ENCODE measurements around the gene CHMP4B. TPM values are rescaled to one million over a fixed set of nuclear protein-coding genes. Genes with fewer than 3 reads are reported as not detected.

Gene CHMP4B
- total RNA-seq, 1 experiment from 2014 or later = 47.9 TPM

GRCh38 chr20:33829636-33830035, 18.5 kb downstream of the CHMP4B start:
- no peaks in the 10 kb centered on the region for H3K9me3 ChIP-seq (replicated peaks)
- no peak for DNase-seq (ENCODE audit: low read depth in 1 of 2, low spot score in 2 of 2)
- no peak overlapping the region for H3K27ac ChIP-seq
- no peak overlapping the region for H3K4me3 ChIP-seq
- H3K36me3 ChIP-seq = peaks cover 18% of the 10 kb centered on the region
- H3K4me1 ChIP-seq (replicated peaks) = peaks cover 16% of the 10 kb centered on the region
- no peaks in the 10 kb centered on the region for H3K27me3 ChIP-seq (replicated peaks)

- H3K27ac ChIP-seq = no peak overlapping the region
- H3K4me3 ChIP-seq = no peak overlapping the region
- H3K4me1 ChIP-seq (replicated peaks) = peaks cover 16% of the 10 kb centered on the region
- H3K27me3 ChIP-seq (replicated peaks) = no peaks in the 10 kb centered on the region
- DNase-seq (ENCODE audit: low read depth in 1 of 2, low spot score in 2 of 2) = no peak
- H3K9me3 ChIP-seq (replicated peaks) = no peaks in the 10 kb centered on the region
- peaks cover 23% of the 10 kb centered on the region for H3K36me3 ChIP-seq
These were observed 19.2 kb downstream of the CHMP4B start for GRCh38 chr20:33830371-33830770.

- Histone ChIP-seq H3K9me3 (replicated peaks) (no peaks in the 10 kb centered on the region), H3K4me1 (replicated peaks) (peaks cover 16% of the 10 kb centered on the region), H3K27ac (no peak overlapping the region), H3K27me3 (replicated peaks) (no peaks in the 10 kb centered on the region), H3K36me3 (peaks cover 18% of the 10 kb centered on the region), H3K4me3 (no peak overlapping the region)
- no peak for DNase-seq (ENCODE audit: low read depth in 1 of 2, low spot score in 2 of 2)
These were observed 21.1 kb downstream of the CHMP4B start for GRCh38 chr20:33832103-33832804.

- H3K27me3 ChIP-seq (replicated peaks) = no peaks in the 10 kb centered on the region
- no peak for DNase-seq (ENCODE audit: low read depth in 1 of 2, low spot score in 2 of 2)
- H3K9me3 ChIP-seq (replicated peaks) = no peaks in the 10 kb centered on the region
- no peak overlapping the region for H3K4me3 ChIP-seq
- peaks cover 12% of the 10 kb centered on the region for H3K4me1 ChIP-seq (replicated peaks)
- no peak overlapping the region for H3K27ac ChIP-seq
- peaks cover 18% of the 10 kb centered on the region for H3K36me3 ChIP-seq
These were observed 22.2 kb downstream of the CHMP4B start for GRCh38 chr20:33833333-33833732.

- Histone ChIP-seq H3K27ac (no peak overlapping the region), H3K36me3 (peaks cover 18% of the 10 kb centered on the region), H3K27me3 (replicated peaks) (no peaks in the 10 kb centered on the region), H3K4me1 (replicated peaks) (no peaks in the 10 kb centered on the region), H3K4me3 (no peak overlapping the region), H3K9me3 (replicated peaks) (no peaks in the 10 kb centered on the region)
- DNase-seq (ENCODE audit: low read depth in 1 of 2, low spot score in 2 of 2) = no peak
These were observed 24.5 kb downstream of the CHMP4B start for GRCh38 chr20:33835615-33836172.

- H3K27ac ChIP-seq = no peak overlapping the region
- no peak for DNase-seq (ENCODE audit: low read depth in 1 of 2, low spot score in 2 of 2)
These were observed 25.1 kb downstream of the CHMP4B start for GRCh38 chr20:33836277-33836676.

GRCh38 chr20:33837096-33837830, 26.1 kb downstream of the CHMP4B start:
- Histone ChIP-seq H3K36me3 (peaks cover 18% of the 10 kb centered on the region), H3K4me3 (no peak overlapping the region), H3K27me3 (replicated peaks) (no peaks in the 10 kb centered on the region), H3K4me1 (replicated peaks) (no peaks in the 10 kb centered on the region), H3K9me3 (replicated peaks) (no peaks in the 10 kb centered on the region), H3K27ac (no peak overlapping the region)
- no peak for DNase-seq (ENCODE audit: low read depth in 1 of 2, low spot score in 2 of 2)

More at GRCh38 chr20:33836277-33836676, 25.1 kb downstream of the CHMP4B start:
- peaks cover 18% of the 10 kb centered on the region for H3K36me3 ChIP-seq
- no peaks in the 10 kb centered on the region for H3K27me3 ChIP-seq (replicated peaks)
- no peaks in the 10 kb centered on the region for H3K4me1 ChIP-seq (replicated peaks)
- H3K9me3 ChIP-seq (replicated peaks) = no peaks in the 10 kb centered on the region
- no peak overlapping the region for H3K4me3 ChIP-seq

GRCh38 chr20:33838035-33838864, 27.1 kb downstream of the CHMP4B start:
- Histone ChIP-seq H3K4me1 (replicated peaks) (no peaks in the 10 kb centered on the region), H3K9me3 (replicated peaks) (no peaks in the 10 kb centered on the region), H3K36me3 (peaks cover 14% of the 10 kb centered on the region), H3K4me3 (no peak overlapping the region), H3K27ac (no peak overlapping the region), H3K27me3 (replicated peaks) (no peaks in the 10 kb centered on the region)
- DNase-seq (ENCODE audit: low read depth in 1 of 2, low spot score in 2 of 2) = no peak

- no peaks in the 10 kb centered on the region for H3K27me3 ChIP-seq (replicated peaks)
- H3K9me3 ChIP-seq (replicated peaks) = no peaks in the 10 kb centered on the region
- no peak overlapping the region for H3K4me3 ChIP-seq
- no peak for DNase-seq (ENCODE audit: low read depth in 1 of 2, low spot score in 2 of 2)
- no peak overlapping the region for H3K27ac ChIP-seq
- no peaks in the 10 kb centered on the region for H3K4me1 ChIP-seq (replicated peaks)
- H3K36me3 ChIP-seq = peaks cover 6% of the 10 kb centered on the region
These were observed 28.4 kb downstream of the CHMP4B start for GRCh38 chr20:33839591-33839990.

- Histone ChIP-seq H3K36me3 (peaks cover 1% of the 10 kb centered on the region), H3K4me1 (replicated peaks) (no peaks in the 10 kb centered on the region), H3K4me3 (no peak overlapping the region), H3K9me3 (replicated peaks) (no peaks in the 10 kb centered on the region), H3K27ac (no peak overlapping the region), H3K27me3 (replicated peaks) (no peaks in the 10 kb centered on the region)
- no peak for DNase-seq (ENCODE audit: low read depth in 1 of 2, low spot score in 2 of 2)
These were observed 29.0 kb downstream of the CHMP4B start for GRCh38 chr20:33840160-33840559.

GRCh38 chr20:33840759-33841435, 29.7 kb downstream of the CHMP4B start:
- Histone ChIP-seq H3K4me1 (replicated peaks) (no peaks in the 10 kb centered on the region), H3K9me3 (replicated peaks) (no peaks in the 10 kb centered on the region), H3K27ac (no peak overlapping the region), H3K27me3 (replicated peaks) (no peaks in the 10 kb centered on the region), H3K4me3 (no peak overlapping the region), H3K36me3 (no peaks in the 10 kb centered on the region; the same call in 1 of the 2 replicates)
- no peak for DNase-seq (ENCODE audit: low read depth in 1 of 2, low spot score in 2 of 2)

- Histone ChIP-seq H3K4me3 (no peak overlapping the region), H3K36me3 (no peaks in the 10 kb centered on the region; the same call in 1 of the 2 replicates), H3K9me3 (replicated peaks) (no peaks in the 10 kb centered on the region), H3K4me1 (replicated peaks) (no peaks in the 10 kb centered on the region), H3K27me3 (replicated peaks) (no peaks in the 10 kb centered on the region), H3K27ac (no peak overlapping the region)
- no peak for DNase-seq (ENCODE audit: low read depth in 1 of 2, low spot score in 2 of 2)
These were observed 30.3 kb downstream of the CHMP4B start for GRCh38 chr20:33841436-33841799.

GRCh38 chr20:33842346-33842745, 31.2 kb downstream of the CHMP4B start:
- Histone ChIP-seq H3K27me3 (replicated peaks) (no peaks in the 10 kb centered on the region), H3K27ac (no peak overlapping the region), H3K36me3 (no peaks in the 10 kb centered on the region), H3K4me3 (no peak overlapping the region), H3K4me1 (replicated peaks) (no peaks in the 10 kb centered on the region), H3K9me3 (replicated peaks) (no peaks in the 10 kb centered on the region)
- no peak for DNase-seq (ENCODE audit: low read depth in 1 of 2, low spot score in 2 of 2)
